Thyroid gland (tissue), 4 donors: Measurements from ENCODE around the gene GARNL3. TPM values are rescaled to one million over a fixed set of nuclear protein-coding genes. Genes with fewer than 3 reads are reported as not detected.

Experiments used
- DNase-seq, 2 donors: peaks; one replicate each; pipeline ENCODE4 v3.0.0-alpha.2; 2019
- H3K27ac ChIP-seq, 3 donors: fragments of 200-600 bp; sonication (generic); 1 replicate in 2 of 3; 2 replicates in 1 of 3; pipeline ENCODE4 v1.5.1; 2016 to 2019; ENCODE audit warnings: mild to moderate bottlenecking in 1 of 3, moderate library complexity in 1 of 3
- H3K27me3 ChIP-seq: fragments of 200-600 bp; sonication (generic); one replicate; pipeline ENCODE4 v1.5.1; 2019
- H3K36me3 ChIP-seq, 2 donors: fragments of 200-600 bp; sonication (generic); one replicate each; pipeline ENCODE4 v1.5.1; 2016 to 2019
- H3K4me1 ChIP-seq, 2 donors: fragments of 200-600 bp; sonication (generic); one replicate each; pipeline ENCODE4 v1.5.1; 2017 to 2019
- H3K4me3 ChIP-seq, 3 donors: fragments of 200-600 bp; sonication (generic); replicated peaks in 1 of 3; 1 replicate in 2 of 3; 2 replicates in 1 of 3; pipeline ENCODE4 v1.5.1; 2016; ENCODE audit warnings: mild to moderate bottlenecking in 1 of 3
- H3K9me3 ChIP-seq: fragments of 200-600 bp; sonication (generic); one replicate; pipeline ENCODE4 v1.5.1; 2017
- CTCF ChIP-seq, 6 experiments: fragments of 200-600 bp in 3 of 6; fragments of 450-650 bp in 3 of 6; sonication (generic) in 3 of 6; IDR thresholded peaks; one replicate each; pipeline ENCODE4 v1.5.1; 2016 to 2019; ENCODE audit warnings: antibody characterized with exemption in 6 of 6, mild to moderate bottlenecking in 2 of 6, inconsistent platforms in 1 of 6, moderate library complexity in 1 of 6
- POLR2A ChIP-seq, 2 donors: fragments of 450-650 bp; IDR thresholded peaks; one replicate each; pipeline ENCODE4 v1.6.1; 2017; ENCODE audit warnings: antibody characterized with exemption in 2 of 2, mild to moderate bottlenecking in 2 of 2, moderate library complexity in 1 of 2
- WGBS, 2 donors: methylation state at CpG; one replicate each; pipeline ENCODE4 v1.1.5; 2017; 5-methylcytosine and 5-hydroxymethylcytosine counted together
- intact Hi-C: fragments of 100-400 bp; cut with DNase I; formaldehyde crosslinking; loops from one replicate; pipeline ENCODE4 v1.15.1; 2023
- total RNA-seq, 4 donors: library from RNA; depleted of rRNA; stranded (reverse); fragments of >200 nt; gene quantifications; one replicate each; pipeline ENCODE4 v1.2.3, GENCODE V29; 2016

Gene GARNL3
- total RNA-seq, 4 donors from 2014 or later, result 14.6 to 49.1 (median 20.1) TPM

- no peak for TF ChIP-seq CTCF (IDR thresholded peaks at IDR 0.05)
- TF ChIP-seq POLR2A (IDR thresholded peaks at IDR 0.05), result no peak
- DNase-seq, result no peak
- no peaks in the 10 kb centered on the region for H3K27me3 ChIP-seq
- H3K27ac ChIP-seq, result no peak overlapping the region
- no peaks in the 10 kb centered on the region for H3K9me3 ChIP-seq
- H3K36me3 ChIP-seq, result no peaks in the 10 kb centered on the region
- H3K4me3 ChIP-seq, result no peak overlapping the region
- WGBS, 2 donors, result 95 to 96% methylated on average over 3 of the region's 3 CpGs
- no peaks in the 10 kb centered on the region for H3K4me1 ChIP-seq
- intact Hi-C loops, result no loop called here
These were observed 36.4 kb downstream of the GARNL3 start for GRCh38 chr9:127300886-127301447.

GRCh38 chr9:127303830-127304229, 39.3 kb downstream of the GARNL3 start:
- intact Hi-C loops, result no loop called here
- Histone ChIP-seq H3K27me3 (no peaks in the 10 kb centered on the region), H3K9me3 (no peaks in the 10 kb centered on the region), H3K4me3 (no peak overlapping the region), H3K36me3 (no peaks in the 10 kb centered on the region), H3K27ac (no peak overlapping the region), H3K4me1 (no peaks in the 10 kb centered on the region)
- TF ChIP-seq POLR2A (IDR thresholded peaks at IDR 0.05) (no peak), CTCF (IDR thresholded peaks at IDR 0.05) (no peak)
- no peak for DNase-seq
- WGBS, 2 donors, result 87 to 94% methylated on average over 1 of the region's 1 CpG

DNA sequence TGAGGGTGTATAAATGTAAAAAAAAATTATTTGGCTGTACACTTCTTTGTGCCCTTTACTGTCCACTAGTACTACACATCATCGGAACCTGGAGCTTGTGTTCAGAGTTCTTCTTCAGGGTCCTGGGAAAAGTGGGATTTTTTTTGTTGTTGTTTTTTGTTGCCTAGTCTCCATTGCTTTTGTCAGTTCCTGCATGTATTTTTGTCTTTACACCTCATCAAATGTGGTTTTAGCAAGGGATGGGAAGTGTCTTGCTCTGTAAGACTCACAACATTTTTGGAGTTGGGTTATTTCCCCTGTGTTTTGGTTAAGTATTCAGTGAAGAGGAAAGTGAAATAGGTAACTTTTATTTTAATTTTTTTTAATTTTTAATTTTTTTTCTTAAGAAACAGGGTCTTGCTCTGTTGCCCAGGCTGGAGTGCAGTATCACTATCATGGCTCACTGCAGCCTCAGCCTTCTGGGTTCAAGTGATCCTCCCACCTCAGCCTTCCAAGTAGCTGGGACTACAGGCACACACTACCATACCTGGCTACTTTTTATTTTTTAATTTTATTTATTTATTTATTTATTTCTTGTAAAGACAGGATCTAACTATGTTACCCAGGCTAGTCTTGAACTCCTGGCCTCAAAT, 40.7 kb downstream of the GARNL3 start:
- no peaks in the 10 kb centered on the region for H3K9me3 ChIP-seq
- H3K27ac ChIP-seq, result no peak overlapping the region
- no peak for TF ChIP-seq POLR2A (IDR thresholded peaks at IDR 0.05)
- TF ChIP-seq CTCF (IDR thresholded peaks at IDR 0.05), result no peak
- intact Hi-C loops, result no loop called here
- no peaks in the 10 kb centered on the region for H3K36me3 ChIP-seq
- H3K4me1 ChIP-seq, result no peaks in the 10 kb centered on the region
- H3K27me3 ChIP-seq, result no peaks in the 10 kb centered on the region
- WGBS, 2 donors, result 95 to 100% methylated on average over 1 of the region's 1 CpG
- no peak for DNase-seq
- no peak overlapping the region for H3K4me3 ChIP-seq

DNA sequence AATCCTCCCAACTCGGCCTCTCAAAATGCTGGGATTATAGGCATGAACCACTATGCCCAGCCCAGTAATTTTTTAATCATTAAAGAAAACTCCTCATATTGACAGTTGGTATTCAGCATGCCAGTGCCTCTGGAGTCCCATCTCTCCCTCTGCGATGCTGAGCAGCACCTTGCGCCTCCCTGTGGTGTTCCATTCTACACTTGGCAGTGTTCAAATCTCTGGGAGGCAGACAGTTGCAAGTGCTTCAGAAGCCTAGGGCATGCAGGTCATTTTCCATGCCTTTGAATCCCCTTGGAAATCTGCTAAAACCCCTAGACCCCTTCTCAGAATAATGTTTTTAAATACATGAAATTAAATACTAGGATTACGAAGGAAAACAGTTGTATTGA, 41.3 kb downstream of the GARNL3 start:
- TF ChIP-seq POLR2A (IDR thresholded peaks at IDR 0.05), result no peak
- no peak for TF ChIP-seq CTCF (IDR thresholded peaks at IDR 0.05)
- DNase-seq, result no peak
- Histone ChIP-seq H3K36me3 (no peaks in the 10 kb centered on the region), H3K27ac (no peak overlapping the region), H3K27me3 (no peaks in the 10 kb centered on the region), H3K9me3 (no peaks in the 10 kb centered on the region), H3K4me1 (peaks cover 0 to under 1% of the 10 kb centered on the region in 2 donors), H3K4me3 (no peak overlapping the region)
- intact Hi-C loops, result no loop called here
- WGBS, 2 donors, result 84 to 85% methylated on average over 4 of the region's 4 CpGs

GRCh38 chr9:127307802-127308201, 43.2 kb downstream of the GARNL3 start:
- TF ChIP-seq CTCF (IDR thresholded peaks at IDR 0.05) (no peak), POLR2A (IDR thresholded peaks at IDR 0.05) (no peak)
- WGBS, 2 donors, result 99% methylated on average over 2 of the region's 2 CpGs
- no peak overlapping the region for H3K4me3 ChIP-seq
- H3K27me3 ChIP-seq, result no peaks in the 10 kb centered on the region
- no peaks in the 10 kb centered on the region for H3K9me3 ChIP-seq
- H3K4me1 ChIP-seq, result peaks cover 4 to 14% of the 10 kb centered on the region in 2 donors
- no peak for DNase-seq
- H3K27ac ChIP-seq, result no peak overlapping the region
- no peaks in the 10 kb centered on the region for H3K36me3 ChIP-seq
- intact Hi-C loops, result no loop called here
